K562 (cell line): ENCODE data around the gene TRMT1. TPM values are rescaled to one million over a fixed set of nuclear protein-coding genes. Genes with fewer than 3 reads are reported as not detected.

Source experiments
- ELF1 ChIP-seq: fragments of 200-800 bp; sonication (Bioruptor generic); IDR thresholded peaks from 2 replicates; pipeline ENCODE4 v1.6.1; 2016; ENCODE audit warnings: missing genetic modification characterization, missing compliant biosample characterization
- FOS ChIP-seq: IDR thresholded peaks from 3 replicates; pipeline ENCODE4 v1.6.1; 2011; ENCODE audit not compliant: insufficient read length; ENCODE audit errors: extremely low read depth
- FOXA3 ChIP-seq, 2 experiments: fragments of 450-650 bp in 1 of 2; sonication (generic) in 1 of 2; formaldehyde crosslinking; IDR thresholded peaks in 1 of 2; conservative IDR thresholded peaks in 1 of 2; 2 replicates each; pipeline versions ENCODE4 v1.4.0 to v1.8.0; 2020 to 2022; ENCODE audit warnings: mild to moderate bottlenecking in 2 of 2, missing genetic modification reagents in 1 of 2
- KHSRP ChIP-seq: fragments of 450-650 bp; IDR thresholded peaks from 2 replicates; pipeline ENCODE4 v1.6.1; 2017
- NELFE ChIP-seq: IDR thresholded peaks from 2 replicates; pipeline ENCODE4 v1.6.1; 2011; ENCODE audit warnings: mild to moderate bottlenecking; ENCODE audit not compliant: insufficient read depth, insufficient read length
- PRMT5 ChIP-seq: sonication (generic); formaldehyde crosslinking; IDR thresholded peaks from 2 replicates; pipeline ENCODE4 v1.5.0; 2020; ENCODE audit warnings: missing genetic modification reagents
- TBL1XR1 ChIP-seq, 2 experiments: IDR thresholded peaks; 2 replicates each; pipeline ENCODE4 v1.6.1; 2012; ENCODE audit warnings: improper control_type of control experiment in 2 of 2, low read length in 2 of 2, mild to moderate bottlenecking in 1 of 2
- ZNF133 ChIP-seq: fragments of 250-450 bp; sonication (Bioruptor Pico); IDR thresholded peaks from 2 replicates; pipeline ENCODE4 v1.4.0; 2020; ENCODE audit warnings: mild to moderate bottlenecking
- ZNF76 ChIP-seq: fragments of 250-450 bp; sonication (Bioruptor Pico); IDR thresholded peaks from 2 replicates; pipeline ENCODE4 v1.4.0; 2020; ENCODE audit warnings: mild to moderate bottlenecking, moderate library complexity, borderline replicate concordance
- ZNF766 ChIP-seq: fragments of 200-800 bp; sonication (Bioruptor generic); conservative IDR thresholded peaks from 2 replicates; pipeline ENCODE4 v1.6.1; 2016; ENCODE audit warnings: missing genetic modification characterization, missing compliant biosample characterization
- polyA plus RNA-seq, 8 experiments: library from polyadenylated mRNA; depleted of rRNA in 4 of 8; stranded (reverse) in 5 of 8; unstranded in 3 of 8; fragments of >200 nt; fragmentation: Nextera tagmentation in 2 of 8; fragmentation: Illumina TruSeq in 1 of 8; extraction: Ambion mirVana in 2 of 8; extraction: Trizol in 1 of 8; gene quantifications; 2 replicates each; pipeline versions ENCODE4 v1.2.1 to v1.2.3, GENCODE V29; 2011 to 2014; ENCODE audit warnings: inconsistent platforms in 1 of 8, missing spikeins in 1 of 8
- total RNA-seq, 7 experiments: library from RNA; depleted of rRNA in 6 of 7; stranded (reverse); fragments of >200 nt in 6 of 7; fragmentation: Illumina TruSeq in 2 of 7; extraction: Trizol in 2 of 7; gene quantifications; 2 replicates each; pipeline versions ENCODE4 v1.2.1 to v1.2.3, GENCODE V29; 2011 to 2021; ENCODE audit warnings: low replicate concordance in 1 of 7
- TF ChIP-seq, protein P1 (sequence below): fragments of 200-600 bp; sonication (generic); IDR thresholded peaks from one replicate; pipeline ENCODE4 v1.6.1; 2012; ENCODE audit warnings: mild to moderate bottlenecking, low read depth, low read length, inconsistent platforms
- TF ChIP-seq, protein P2 (sequence below): fragments of 200-400 bp; formaldehyde crosslinking; IDR thresholded peaks from 2 replicates; pipeline ENCODE4 v1.6.1; 2017; ENCODE audit warnings: mild to moderate bottlenecking, low read depth, low read length, moderate library complexity

The TRMT1 gene
- total and polyA plus RNA-seq, 9 of the 15 experiments (the other 6 are each of a cell fraction or from before 2014, with no cell fraction given) = 5.8 to 158 (median 54.3) TPM

- TF ChIP-seq, protein P1, sequence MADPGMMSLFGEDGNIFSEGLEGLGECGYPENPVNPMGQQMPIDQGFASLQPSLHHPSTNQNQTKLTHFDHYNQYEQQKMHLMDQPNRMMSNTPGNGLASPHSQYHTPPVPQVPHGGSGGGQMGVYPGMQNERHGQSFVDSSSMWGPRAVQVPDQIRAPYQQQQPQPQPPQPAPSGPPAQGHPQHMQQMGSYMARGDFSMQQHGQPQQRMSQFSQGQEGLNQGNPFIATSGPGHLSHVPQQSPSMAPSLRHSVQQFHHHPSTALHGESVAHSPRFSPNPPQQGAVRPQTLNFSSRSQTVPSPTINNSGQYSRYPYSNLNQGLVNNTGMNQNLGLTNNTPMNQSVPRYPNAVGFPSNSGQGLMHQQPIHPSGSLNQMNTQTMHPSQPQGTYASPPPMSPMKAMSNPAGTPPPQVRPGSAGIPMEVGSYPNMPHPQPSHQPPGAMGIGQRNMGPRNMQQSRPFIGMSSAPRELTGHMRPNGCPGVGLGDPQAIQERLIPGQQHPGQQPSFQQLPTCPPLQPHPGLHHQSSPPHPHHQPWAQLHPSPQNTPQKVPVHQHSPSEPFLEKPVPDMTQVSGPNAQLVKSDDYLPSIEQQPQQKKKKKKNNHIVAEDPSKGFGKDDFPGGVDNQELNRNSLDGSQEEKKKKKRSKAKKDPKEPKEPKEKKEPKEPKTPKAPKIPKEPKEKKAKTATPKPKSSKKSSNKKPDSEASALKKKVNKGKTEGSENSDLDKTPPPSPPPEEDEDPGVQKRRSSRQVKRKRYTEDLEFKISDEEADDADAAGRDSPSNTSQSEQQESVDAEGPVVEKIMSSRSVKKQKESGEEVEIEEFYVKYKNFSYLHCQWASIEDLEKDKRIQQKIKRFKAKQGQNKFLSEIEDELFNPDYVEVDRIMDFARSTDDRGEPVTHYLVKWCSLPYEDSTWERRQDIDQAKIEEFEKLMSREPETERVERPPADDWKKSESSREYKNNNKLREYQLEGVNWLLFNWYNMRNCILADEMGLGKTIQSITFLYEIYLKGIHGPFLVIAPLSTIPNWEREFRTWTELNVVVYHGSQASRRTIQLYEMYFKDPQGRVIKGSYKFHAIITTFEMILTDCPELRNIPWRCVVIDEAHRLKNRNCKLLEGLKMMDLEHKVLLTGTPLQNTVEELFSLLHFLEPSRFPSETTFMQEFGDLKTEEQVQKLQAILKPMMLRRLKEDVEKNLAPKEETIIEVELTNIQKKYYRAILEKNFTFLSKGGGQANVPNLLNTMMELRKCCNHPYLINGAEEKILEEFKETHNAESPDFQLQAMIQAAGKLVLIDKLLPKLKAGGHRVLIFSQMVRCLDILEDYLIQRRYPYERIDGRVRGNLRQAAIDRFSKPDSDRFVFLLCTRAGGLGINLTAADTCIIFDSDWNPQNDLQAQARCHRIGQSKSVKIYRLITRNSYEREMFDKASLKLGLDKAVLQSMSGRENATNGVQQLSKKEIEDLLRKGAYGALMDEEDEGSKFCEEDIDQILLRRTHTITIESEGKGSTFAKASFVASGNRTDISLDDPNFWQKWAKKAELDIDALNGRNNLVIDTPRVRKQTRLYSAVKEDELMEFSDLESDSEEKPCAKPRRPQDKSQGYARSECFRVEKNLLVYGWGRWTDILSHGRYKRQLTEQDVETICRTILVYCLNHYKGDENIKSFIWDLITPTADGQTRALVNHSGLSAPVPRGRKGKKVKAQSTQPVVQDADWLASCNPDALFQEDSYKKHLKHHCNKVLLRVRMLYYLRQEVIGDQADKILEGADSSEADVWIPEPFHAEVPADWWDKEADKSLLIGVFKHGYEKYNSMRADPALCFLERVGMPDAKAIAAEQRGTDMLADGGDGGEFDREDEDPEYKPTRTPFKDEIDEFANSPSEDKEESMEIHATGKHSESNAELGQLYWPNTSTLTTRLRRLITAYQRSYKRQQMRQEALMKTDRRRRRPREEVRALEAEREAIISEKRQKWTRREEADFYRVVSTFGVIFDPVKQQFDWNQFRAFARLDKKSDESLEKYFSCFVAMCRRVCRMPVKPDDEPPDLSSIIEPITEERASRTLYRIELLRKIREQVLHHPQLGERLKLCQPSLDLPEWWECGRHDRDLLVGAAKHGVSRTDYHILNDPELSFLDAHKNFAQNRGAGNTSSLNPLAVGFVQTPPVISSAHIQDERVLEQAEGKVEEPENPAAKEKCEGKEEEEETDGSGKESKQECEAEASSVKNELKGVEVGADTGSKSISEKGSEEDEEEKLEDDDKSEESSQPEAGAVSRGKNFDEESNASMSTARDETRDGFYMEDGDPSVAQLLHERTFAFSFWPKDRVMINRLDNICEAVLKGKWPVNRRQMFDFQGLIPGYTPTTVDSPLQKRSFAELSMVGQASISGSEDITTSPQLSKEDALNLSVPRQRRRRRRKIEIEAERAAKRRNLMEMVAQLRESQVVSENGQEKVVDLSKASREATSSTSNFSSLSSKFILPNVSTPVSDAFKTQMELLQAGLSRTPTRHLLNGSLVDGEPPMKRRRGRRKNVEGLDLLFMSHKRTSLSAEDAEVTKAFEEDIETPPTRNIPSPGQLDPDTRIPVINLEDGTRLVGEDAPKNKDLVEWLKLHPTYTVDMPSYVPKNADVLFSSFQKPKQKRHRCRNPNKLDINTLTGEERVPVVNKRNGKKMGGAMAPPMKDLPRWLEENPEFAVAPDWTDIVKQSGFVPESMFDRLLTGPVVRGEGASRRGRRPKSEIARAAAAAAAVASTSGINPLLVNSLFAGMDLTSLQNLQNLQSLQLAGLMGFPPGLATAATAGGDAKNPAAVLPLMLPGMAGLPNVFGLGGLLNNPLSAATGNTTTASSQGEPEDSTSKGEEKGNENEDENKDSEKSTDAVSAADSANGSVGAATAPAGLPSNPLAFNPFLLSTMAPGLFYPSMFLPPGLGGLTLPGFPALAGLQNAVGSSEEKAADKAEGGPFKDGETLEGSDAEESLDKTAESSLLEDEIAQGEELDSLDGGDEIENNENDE = no peak
- TF ChIP-seq FOS (no peak), NELFE (no peak), FOXA3 (CRISPR knock-in tag; conservative IDR thresholded peaks at IDR 0.05 in 1 of 2, IDR thresholded peaks at IDR 0.05 in 1 of 2) (peak; percentile 100), PRMT5 (CRISPR knock-in tag) (no peak), ZNF133 (CRISPR knock-in tag) (no peak), ELF1 (no peak), TBL1XR1 (IDR thresholded peaks at IDR 0.05; ENCODE audit: low read length in 2 of 2) (peak in 1 of 2 experiments; percentile 92; a peak in 3 of 4 replicates), KHSRP (peak; percentile 79), ZNF766 (peak; percentile 89; the same call in 1 of the 2 replicates), ZNF76 (peak; percentile 18; the same call in 1 of the 2 replicates)
- TF ChIP-seq, protein P2, sequence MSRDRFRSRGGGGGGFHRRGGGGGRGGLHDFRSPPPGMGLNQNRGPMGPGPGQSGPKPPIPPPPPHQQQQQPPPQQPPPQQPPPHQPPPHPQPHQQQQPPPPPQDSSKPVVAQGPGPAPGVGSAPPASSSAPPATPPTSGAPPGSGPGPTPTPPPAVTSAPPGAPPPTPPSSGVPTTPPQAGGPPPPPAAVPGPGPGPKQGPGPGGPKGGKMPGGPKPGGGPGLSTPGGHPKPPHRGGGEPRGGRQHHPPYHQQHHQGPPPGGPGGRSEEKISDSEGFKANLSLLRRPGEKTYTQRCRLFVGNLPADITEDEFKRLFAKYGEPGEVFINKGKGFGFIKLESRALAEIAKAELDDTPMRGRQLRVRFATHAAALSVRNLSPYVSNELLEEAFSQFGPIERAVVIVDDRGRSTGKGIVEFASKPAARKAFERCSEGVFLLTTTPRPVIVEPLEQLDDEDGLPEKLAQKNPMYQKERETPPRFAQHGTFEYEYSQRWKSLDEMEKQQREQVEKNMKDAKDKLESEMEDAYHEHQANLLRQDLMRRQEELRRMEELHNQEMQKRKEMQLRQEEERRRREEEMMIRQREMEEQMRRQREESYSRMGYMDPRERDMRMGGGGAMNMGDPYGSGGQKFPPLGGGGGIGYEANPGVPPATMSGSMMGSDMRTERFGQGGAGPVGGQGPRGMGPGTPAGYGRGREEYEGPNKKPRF = no peak
Observed at GRCh38 chr19:13069415-13070359, 46.9 kb downstream of the TRMT1 start (continued).
